HG02678 (cell line): ENCODE results near the gene CT45A8.
"Not testable (repeated sequence)": the region's sequence is repeated elsewhere in the genome, so short reads cannot be mapped to it uniquely, and the experiment has no call there.

Experiments used
- ATAC-seq: cut with Tn5 transposase; IDR thresholded peaks from one replicate; pipeline ENCODE4 v1.9.1; 2021; ENCODE audit warnings: mild to moderate bottlenecking, moderate library complexity; ENCODE audit not compliant: unreplicated experiment

CT45A8 gene

GRCh38 chrX:135854438-135854837, at the start of gene CT45A8:
CT45A8 (minus strand) TSS chrX:135854538; CDS start chrX:135850783, 3,755 bp downstream.
- ATAC-seq, result not testable (repeated sequence)

GRCh38 chrX:135893294-135893817, 39.0 kb upstream of the CT45A8 start, which contains the start of the genes CT45A10 and SAGE1:
CT45A10 (minus strand) TSS chrX:135893444; CDS start chrX:135885344, 8,100 bp downstream.
SAGE1 (plus strand) TSS chrX:135893716; CDS start chrX:135896243, 2,527 bp downstream.
- ATAC-seq, result no peak

DNA sequence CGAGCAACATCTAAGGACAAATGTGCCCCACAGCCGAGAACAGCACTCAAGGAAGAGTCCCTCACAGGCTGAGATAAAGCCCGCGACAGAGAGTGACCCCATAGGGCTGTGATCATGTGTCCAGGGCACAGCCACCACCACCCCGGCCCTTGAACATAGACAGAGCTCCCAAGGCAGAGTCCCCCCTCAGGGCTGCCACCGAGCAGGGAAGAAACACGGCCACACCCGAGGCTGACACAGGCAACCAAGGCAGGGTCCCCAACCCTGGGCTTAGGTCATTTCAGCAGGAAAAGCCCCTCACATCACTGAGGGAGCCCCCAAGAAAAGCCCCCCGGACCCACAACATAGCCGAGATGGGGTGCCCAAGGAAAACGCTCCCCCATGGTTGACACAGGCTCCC, 38.4 kb upstream of the CT45A8 start:
- ATAC-seq, result no peak

DNA sequence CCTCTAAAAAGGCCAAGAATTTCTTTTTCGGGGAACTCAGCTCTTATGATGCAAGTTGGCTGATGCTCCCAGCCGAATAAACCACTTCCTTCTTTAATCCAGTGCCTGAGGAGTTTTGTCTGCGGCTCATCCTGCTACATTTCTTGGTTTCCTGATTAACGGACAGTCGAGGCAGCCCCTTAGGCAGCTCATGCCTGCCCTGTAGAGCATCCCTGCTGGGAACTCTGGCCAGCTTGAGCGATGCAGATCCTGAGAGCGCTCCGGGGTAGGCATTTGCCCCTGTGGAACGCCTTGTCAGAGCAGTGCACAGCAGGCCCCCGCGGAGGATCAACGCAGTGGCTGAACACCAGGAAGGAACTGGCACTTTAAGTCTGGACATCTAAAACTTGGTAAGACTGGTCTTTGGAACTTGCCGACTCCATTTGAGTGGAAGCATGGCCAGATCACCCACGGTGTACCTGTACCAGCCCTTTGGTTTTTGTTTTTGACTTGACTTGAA, 35.8 kb upstream of the CT45A8 start:
- ATAC-seq, result no peak

DNA sequence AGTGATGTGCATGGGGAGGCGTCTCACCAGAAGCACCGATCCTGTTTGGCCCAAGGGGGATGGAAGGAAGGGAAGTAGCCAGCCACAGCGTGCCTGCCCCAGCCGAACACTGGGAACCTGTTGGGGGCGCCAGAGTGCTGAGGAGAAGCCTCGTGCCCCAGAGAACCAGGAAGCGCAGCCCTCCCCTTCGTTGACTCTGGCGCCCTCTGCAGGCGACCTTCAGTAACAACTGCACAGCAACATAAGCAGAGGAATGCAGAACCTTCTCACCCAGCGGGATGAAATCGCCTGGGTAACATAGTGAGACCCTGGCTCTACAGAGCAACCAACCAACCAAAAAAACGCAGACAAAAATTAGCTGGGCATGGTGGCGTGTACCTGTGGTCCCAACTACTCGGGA, 34.6 kb upstream of the CT45A8 start:
- not testable (repeated sequence) for ATAC-seq

GRCh38 chrX:135888230-135888629, 33.9 kb upstream of the CT45A8 start:
- not testable (repeated sequence) for ATAC-seq

- ATAC-seq, result not testable (repeated sequence)
These were observed 28.4 kb upstream of the CT45A8 start for GRCh38 chrX:135882741-135883140.

DNA sequence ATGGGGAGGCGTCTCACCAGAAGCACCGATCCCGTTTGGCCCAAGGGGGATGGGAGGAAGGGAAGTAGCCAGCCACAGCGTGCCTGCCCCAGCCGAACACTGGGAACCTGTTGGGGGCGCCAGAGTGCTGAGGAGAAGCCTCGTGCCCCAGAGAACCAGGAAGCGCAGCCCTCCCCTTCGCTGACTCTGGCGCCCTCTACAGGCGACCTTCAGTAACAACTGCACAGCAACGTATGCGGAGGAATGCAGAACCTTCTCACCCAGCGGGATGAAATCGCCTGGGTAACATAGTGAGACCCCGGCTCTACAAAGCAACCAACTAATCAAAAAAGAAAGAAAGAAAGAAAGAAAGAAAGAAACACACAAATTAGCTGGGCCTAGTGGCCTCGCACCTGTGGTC, 17.4 kb upstream of the CT45A8 start, which contains the start of gene CT45A9:
Gene CT45A9, minus strand, starts transcription at position 101 of the 400 bp plus-strand sequence. CDS start 3,751 bp downstream, outside the sequence.
- ATAC-seq, result not testable (repeated sequence)

GRCh38 chrX:135837180-135837579, 17.2 kb downstream of the CT45A8 start, which contains the start of gene CT45A7:
CT45A7 (minus strand) TSS chrX:135837280; CDS start chrX:135833533, 3,747 bp downstream.
- not testable (repeated sequence) for ATAC-seq

- not testable (repeated sequence) for ATAC-seq
These were observed 34.4 kb downstream of the CT45A8 start, which contains the start of gene CT45A2 for GRCh38 chrX:135819912-135820311. CT45A2 (minus strand) TSS chrX:135820012; CDS start chrX:135816265, 3,747 bp downstream.

- ATAC-seq, result not testable (repeated sequence)
These were observed 51.7 kb downstream of the CT45A8 start, which contains the start of gene CT45A6 for GRCh38 chrX:135802687-135803086. CT45A6 (minus strand) TSS chrX:135802787; CDS start chrX:135798993, 3,794 bp downstream.
